NCI-H2196 (cell line): ENCODE measurements around the gene LRPAP1.
"Not testable (repeated sequence)": the region's sequence is repeated elsewhere in the genome, so short reads cannot be mapped to it uniquely, and the experiment has no call there.

Experiments used
- DNase-seq: peaks from one replicate; lab custom pipeline; 2025; ENCODE audit not compliant: unreplicated experiment; lab: John Stamatoyannopoulos, UW

Gene LRPAP1

GRCh38 chr4:3463556-3464348 is 68.5 kb downstream of the LRPAP1 start:
- DNase-seq: no peak

DNA sequence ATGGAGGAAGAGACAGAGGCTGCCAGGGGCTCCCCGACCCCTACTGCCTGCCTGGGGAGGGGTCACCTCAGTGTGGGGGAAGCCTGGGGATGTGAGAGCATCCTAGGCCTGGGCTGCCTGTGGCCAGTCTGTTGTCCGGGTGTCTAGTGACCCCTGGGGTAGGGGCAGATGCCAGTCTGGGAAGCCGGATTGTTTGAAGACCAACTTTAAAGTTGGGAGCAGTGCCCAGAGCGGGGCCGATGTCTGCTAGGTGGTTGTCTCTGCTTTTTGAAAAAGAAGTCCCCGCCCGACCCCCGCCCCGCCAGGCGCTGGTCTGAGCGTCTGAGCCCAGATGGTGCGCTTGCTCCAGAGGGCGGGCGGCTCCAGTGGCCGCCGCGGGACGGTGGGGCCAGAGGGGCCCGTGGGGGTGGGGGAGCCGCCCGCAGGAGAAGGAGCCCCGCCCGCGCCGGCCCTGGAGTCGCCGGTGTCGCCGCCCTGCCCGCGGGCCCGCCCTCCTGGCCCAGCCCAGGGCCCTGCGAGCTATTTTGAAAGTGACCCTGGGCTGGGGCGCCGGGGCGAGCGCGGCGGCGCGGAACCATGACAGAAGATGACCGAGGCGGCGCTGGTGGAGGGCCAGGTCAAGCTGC is 69.3 kb downstream of the LRPAP1 start, which contains the start of gene DOK7:
DOK7 (plus strand) TSS at position 517 of the 626 bp plus-strand sequence; CDS start at position 587, 70 bp downstream.
- DNase-seq: no peak

DNA sequence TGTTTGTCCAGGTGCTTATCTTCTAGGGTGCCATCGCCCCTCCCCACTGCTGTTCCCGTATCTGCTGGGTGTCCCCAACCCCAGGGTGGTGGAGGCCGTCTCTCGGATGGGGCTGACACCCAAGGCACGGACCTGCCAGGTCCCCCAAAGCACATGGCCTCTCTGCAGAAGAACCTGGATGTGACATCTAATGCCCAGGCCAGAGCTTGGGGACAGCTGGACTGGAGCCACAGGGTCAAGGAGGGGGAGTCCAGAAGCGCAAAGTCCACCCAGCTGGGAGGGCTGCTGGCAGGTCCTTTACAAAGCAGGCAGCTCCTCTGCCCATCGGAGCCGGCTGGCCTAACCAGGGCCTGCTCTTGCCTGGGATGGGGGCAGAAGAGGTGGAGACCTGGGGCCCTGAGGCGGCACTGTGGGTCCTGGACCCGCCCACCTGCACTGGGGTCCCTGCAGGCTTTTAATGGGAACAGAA is 69.9 kb downstream of the LRPAP1 start:
- DNase-seq: no peak

GRCh38 chr4:3461515-3462291 is 70.5 kb downstream of the LRPAP1 start:
- peak; percentile 82 for DNase-seq

DNA sequence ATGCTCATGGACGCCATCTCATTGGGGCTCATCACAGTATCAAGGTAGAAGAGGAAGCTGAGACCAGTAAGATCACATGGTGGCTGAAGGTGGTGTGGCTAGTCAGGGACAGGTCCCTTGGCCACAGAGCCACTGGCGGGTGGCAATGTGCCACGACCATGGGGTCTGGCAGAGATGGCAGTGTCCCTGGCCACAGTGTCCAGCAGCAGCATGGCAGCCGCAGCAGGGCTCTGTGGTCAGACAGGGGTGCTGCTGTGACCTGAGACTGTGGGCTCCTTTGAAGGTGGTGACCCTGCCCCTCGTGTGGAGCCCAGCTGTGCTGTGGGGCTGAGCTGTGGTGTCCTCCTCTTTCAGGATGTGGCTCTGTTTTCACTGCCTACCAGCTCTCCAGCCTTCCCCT is 71.3 kb downstream of the LRPAP1 start:
- no peak for DNase-seq

- DNase-seq: not testable (repeated sequence)
These were observed 73.1 kb downstream of the LRPAP1 start for GRCh38 chr4:3459156-3459555.

GRCh38 chr4:3458371-3458770 is 73.9 kb downstream of the LRPAP1 start:
- DNase-seq: no peak

DNA sequence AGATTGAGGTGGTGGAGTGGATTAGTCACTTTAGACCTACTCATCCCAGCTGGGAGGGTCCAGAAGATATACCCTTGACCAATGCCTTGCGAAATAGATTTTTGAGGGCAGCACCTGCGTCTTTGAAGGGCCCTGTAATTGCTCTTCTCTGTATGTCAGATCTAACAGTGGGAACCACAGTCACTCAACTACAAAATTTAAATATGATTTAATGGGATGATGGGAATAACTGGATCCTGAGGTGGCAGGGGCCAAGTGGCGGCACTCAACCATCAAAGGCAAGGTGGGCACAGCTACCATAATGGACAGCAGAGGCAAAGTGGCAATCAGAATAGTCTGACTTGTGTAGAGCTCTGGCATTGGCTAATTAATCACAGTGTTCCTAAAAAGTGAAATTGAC is 76.6 kb downstream of the LRPAP1 start:
- DNase-seq: not testable (repeated sequence)
